ENCODE results near the gene ACTN4.

Gene ACTN4

DNA sequence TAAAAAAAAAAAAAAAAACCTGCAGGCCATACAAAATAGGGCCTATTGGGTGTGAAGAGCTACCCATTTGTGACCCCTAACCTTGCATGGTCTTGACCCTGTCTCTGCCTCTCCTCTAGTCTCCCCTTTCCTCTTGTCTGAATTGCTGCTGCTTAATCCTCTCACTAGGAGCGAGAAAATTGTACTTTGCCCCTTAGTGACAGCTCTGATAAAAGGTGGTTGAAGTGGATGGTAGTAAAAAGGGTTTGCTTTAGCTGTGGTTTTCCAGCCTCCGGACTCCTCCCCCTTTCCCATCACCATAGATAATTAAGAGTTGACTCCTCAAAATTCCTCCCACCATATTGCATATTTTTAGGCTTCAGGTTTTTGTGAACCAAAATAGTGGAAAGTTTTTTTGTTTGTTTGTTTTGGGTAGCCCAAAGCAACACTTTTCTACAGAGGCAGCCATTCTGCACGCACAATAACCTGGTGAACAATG, 23.5 kb downstream of the ACTN4 start:
- no peak for DNase-seq (ENCODE audit: low spot score)
- TF ChIP-seq, protein P1, sequence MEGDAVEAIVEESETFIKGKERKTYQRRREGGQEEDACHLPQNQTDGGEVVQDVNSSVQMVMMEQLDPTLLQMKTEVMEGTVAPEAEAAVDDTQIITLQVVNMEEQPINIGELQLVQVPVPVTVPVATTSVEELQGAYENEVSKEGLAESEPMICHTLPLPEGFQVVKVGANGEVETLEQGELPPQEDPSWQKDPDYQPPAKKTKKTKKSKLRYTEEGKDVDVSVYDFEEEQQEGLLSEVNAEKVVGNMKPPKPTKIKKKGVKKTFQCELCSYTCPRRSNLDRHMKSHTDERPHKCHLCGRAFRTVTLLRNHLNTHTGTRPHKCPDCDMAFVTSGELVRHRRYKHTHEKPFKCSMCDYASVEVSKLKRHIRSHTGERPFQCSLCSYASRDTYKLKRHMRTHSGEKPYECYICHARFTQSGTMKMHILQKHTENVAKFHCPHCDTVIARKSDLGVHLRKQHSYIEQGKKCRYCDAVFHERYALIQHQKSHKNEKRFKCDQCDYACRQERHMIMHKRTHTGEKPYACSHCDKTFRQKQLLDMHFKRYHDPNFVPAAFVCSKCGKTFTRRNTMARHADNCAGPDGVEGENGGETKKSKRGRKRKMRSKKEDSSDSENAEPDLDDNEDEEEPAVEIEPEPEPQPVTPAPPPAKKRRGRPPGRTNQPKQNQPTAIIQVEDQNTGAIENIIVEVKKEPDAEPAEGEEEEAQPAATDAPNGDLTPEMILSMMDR (IDR thresholded peaks at IDR 0.05; ENCODE audit: extremely low read depth, missing control alignments): no peak

DNA sequence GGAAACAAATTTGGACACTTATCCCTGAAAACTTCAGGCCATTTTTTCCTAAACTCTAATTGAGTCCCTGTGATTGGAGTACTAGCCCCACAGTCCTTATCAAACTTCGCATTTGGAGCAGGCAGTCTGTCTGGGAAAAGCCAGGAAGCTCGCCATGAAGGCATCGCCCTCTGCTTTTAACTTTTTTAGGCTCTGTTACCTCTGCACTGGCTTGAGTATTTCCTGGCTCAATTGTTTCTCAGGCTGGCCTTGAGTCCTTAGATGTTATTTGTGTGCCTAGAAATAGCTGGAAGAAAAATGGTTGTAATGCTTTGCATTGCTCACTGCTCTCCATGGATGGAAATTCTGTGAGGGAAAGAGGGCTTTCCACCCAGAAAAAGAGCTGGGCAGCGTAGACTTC, 24.2 kb downstream of the ACTN4 start:
- no peak for DNase-seq (ENCODE audit: low spot score)
- TF ChIP-seq, protein P1 (IDR thresholded peaks at IDR 0.05; ENCODE audit: extremely low read depth, missing control alignments): no peak

DNA sequence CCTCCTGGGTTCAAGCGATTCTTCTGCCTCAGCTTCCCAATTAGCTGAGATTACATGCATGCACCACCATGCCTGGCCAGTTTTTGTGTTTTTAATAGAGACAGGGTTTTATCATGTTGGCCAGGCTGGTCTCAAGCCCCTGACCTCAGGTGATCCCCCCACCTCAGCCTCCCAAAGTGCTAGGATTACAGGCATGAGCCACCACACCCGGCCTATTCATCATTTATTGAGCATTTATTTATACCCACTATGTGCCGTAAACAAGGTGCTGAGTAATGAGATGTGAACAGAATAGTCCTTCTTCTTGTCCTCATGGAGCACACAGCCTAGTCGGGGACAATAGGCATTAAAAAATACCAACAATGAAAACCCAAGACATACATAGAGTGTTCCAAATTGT, 25.6 kb downstream of the ACTN4 start:
- no peak for DNase-seq (ENCODE audit: low spot score)
- TF ChIP-seq, protein P1 (IDR thresholded peaks at IDR 0.05; ENCODE audit: extremely low read depth, missing control alignments): no peak

DNA sequence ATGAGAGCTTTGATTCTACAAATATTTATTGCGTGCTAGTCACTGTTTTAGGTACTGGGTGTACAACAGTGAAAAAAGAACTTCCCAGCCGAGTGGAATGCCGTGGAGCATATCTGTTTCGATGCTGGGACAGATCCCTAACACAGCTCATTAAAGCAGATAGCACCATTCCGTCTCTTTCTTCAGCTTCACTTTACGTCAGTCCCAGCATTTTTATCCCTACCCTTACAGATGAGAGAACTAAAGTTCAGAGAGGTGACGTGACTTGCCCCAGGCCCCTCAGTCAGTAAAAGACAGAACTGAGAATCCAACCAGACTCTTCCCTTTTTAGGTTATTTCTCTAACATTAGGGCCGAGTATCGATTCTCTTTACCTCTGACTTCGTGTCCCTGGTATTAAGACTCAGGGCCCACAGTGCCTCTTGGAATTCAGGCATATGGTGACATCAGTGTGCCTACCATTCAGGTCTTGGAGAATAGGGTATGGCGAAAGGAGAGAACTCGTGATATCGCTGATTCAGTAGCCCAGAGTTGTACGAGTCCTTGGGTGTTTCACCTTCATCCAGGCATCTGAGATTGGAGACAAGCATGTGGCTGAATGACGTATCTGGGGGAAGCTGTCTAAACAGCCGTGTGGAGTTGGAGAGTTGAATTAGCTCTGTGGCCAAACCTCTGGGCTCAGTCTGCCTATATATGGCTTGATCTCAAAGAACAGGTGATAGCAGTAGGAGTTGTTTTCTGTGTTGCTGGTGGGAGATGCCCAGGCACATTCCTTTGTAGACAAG, 27.1 kb downstream of the ACTN4 start:
- TF ChIP-seq, protein P1 (IDR thresholded peaks at IDR 0.05; ENCODE audit: extremely low read depth, missing control alignments): no peak
- DNase-seq (ENCODE audit: low spot score): no peak

DNA sequence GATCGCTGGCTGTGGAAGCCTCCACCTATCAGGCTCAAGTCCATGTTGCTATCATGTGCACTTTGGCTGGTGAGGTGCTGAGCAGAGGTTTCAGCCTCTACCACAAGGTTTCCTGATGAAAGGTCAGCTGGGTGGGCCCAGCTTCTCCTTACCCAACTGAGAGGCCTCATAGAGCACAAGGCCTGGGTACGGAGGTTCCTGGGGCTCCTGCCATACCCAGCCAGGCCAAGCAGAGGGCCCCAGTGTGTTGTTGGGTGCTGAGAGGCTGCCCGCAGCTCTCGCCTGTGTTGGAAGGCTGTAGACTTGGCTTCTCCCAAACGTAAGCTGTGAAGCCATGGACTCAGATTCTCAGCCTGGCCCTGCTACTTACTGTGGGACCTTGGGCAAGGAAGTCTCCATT, 28.2 kb downstream of the ACTN4 start:
- DNase-seq (ENCODE audit: low spot score): no peak

DNA sequence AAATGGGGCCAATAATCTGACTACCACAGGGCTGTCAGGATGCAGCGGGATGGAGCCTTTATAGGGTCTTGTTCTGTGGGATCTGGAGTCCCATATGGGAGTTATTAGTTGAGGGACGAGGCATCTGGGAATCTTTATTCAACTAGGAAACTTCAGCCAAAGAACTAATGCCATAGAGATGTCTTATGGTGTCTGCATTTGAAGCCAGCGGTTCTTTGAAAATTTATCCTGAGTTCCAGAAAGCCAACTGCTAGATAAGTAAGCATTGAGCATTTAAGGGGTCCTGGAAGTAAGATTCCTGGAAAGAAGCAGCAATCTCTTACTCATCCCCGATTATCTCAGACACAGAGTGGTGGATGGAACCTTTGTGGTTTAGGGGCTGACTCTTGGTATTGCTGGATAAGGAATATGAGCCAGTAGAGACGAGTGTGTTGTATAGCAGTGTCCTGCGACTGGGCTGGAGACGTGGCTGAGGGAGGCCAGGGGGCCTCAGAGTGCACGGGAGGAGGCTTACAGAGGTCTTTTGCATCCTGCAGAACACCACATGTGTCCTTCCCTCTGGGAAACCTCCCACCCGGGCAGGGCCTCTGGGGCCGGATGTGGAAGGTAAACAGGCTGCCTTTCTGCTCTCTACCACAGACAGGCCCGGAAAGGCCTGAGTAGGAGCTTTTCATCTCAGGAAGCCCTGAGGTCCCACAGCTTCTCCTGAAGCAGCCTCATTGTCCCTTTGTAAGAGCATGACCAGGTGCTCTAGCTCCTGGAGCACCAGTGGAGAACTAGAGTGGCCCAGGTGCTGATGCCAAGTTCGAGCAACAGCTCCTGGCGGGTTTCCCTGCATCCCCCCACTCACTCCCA, 28.8 kb downstream of the ACTN4 start:
- no peak for DNase-seq (ENCODE audit: low spot score)

More for the DNA sequence above, 28.2 kb downstream of the ACTN4 start:
- TF ChIP-seq, protein P1 (IDR thresholded peaks at IDR 0.05; ENCODE audit: extremely low read depth, missing control alignments): no peak

More for the DNA sequence above, 28.8 kb downstream of the ACTN4 start:
- TF ChIP-seq, protein P1 (IDR thresholded peaks at IDR 0.05; ENCODE audit: extremely low read depth, missing control alignments): no peak

Data from GM20000 (cell line).